Mesenteric fat pad (tissue), 1 donor: ENCODE data around the gene SAP25. TPM values are rescaled to one million over a fixed set of nuclear protein-coding genes. Genes with fewer than 3 reads are reported as not detected.
"Not testable (repeated sequence)": the region's sequence is repeated elsewhere in the genome, so short reads cannot be mapped to it uniquely, and the experiment has no call there.

ENCODE experiments used
- DNase-seq: peaks from one replicate; pipeline ENCODE4 v3.0.0-alpha.2; 2020; ENCODE audit warnings: low spot score
- total RNA-seq: library from RNA; stranded (reverse); fragmentation: NEBNext Ultra II Directional; extraction: Animal tissue kit (Norgen Biotek cat#: 25700); gene quantifications from one replicate; pipeline ENCODE4 v1.2.1, GENCODE V29; 2021
- donor health status: DM: yes; HTN: yes; CAD: no.

SAP25 gene
- total RNA-seq, 1 donor from 2014 or later, result 2.3 TPM

DNA sequence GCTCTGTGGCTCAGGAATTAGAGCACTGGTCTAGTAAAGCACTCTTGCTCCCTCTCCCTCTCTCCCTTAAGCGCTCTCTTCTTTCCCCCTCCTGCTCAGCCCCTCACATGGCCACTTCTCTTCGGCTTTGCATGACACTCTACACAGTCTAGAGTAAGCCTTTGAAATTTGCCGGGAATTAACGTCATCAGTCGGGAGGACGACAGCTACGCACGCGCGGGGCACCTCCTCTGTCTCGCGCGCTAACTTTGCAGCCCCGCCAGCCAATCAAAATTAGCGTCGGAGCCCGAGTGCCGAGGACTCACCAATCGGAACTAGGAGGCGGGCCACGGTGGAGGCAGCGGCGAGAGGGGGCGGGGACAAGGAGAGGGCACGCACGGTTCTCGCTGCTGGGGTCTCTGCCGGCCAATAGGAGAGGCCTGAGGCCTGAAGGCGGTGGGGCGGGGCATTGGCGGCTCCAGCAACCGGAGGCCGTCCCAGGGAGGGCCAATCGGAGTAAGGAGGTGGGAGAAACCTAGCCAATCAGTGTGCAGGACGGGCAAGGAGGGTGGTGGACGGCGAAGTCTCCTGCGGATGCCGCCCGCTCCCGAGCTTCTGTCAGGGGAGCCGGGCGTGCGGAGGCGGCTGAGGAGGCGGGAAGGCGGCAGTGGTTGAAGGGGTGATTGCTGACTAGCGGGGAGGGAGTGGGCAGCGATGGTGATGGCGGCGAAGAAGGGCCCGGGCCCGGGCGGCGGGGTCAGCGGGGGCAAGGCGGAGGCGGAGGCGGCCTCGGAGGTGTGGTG lies 34.9 kb downstream of the SAP25 start, which contains the start of gene AGFG2:
Gene AGFG2, plus strand, starts transcription at position 550 of the 782 bp plus-strand sequence. Its CDS starts 144 bp downstream, at position 694.
- DNase-seq, result peak; percentile 100

DNA sequence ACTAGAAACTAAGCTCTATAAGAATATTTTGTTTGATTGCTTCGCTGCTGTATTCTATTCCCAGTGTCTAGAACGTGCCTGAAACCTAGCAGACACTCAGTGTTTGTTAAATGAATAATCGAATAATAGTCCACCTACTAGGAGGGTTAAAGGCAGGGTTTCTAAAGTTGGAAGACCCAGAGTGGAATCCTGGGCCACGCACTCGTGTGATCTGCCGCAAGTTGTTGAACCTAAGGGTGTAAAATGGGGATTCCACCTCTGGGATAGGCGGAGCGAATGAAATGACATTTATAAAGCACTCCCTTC lies 35.4 kb downstream of the SAP25 start:
- DNase-seq, result no peak

DNA sequence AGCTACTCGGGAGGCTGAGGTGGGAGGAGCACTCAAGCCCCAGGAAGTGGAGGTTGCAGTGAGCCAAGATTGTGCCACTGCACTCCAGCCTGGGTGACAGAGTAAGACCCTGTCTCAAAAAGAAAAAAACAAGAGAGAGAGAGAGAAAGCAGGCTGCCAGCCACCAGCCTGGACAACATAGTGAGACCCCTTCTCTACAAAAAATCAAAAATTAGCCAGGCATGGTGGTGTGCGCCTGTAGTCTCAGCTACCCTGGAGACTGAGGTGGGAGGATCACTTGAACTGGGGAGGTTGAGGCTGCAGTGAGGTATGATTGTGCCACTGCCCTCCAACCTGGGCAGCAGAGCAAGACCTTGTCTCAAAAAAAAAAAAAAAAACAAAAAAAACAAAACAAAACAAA lies 37.0 kb downstream of the SAP25 start:
- not testable (repeated sequence) for DNase-seq

DNA sequence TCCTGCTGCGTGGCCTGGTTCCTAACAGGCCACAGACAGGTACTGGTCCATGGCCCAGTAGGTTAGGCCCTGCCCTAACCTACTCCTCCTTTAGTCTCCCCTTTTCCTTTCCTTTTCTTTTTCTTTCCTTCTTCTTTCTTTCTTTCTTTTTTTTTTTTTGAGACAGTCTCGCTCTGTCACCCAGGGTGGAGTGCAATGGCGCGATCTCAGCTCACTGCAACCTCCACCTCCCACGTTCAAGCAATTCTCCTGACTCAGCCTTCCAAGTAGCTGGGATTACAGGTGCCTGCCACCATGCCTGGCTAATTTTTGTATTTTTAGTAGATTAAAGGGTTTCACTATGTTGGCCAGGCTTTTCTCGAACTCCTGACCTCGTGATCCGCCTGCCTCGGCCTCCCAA lies 37.7 kb downstream of the SAP25 start:
- not testable (repeated sequence) for DNase-seq

DNA sequence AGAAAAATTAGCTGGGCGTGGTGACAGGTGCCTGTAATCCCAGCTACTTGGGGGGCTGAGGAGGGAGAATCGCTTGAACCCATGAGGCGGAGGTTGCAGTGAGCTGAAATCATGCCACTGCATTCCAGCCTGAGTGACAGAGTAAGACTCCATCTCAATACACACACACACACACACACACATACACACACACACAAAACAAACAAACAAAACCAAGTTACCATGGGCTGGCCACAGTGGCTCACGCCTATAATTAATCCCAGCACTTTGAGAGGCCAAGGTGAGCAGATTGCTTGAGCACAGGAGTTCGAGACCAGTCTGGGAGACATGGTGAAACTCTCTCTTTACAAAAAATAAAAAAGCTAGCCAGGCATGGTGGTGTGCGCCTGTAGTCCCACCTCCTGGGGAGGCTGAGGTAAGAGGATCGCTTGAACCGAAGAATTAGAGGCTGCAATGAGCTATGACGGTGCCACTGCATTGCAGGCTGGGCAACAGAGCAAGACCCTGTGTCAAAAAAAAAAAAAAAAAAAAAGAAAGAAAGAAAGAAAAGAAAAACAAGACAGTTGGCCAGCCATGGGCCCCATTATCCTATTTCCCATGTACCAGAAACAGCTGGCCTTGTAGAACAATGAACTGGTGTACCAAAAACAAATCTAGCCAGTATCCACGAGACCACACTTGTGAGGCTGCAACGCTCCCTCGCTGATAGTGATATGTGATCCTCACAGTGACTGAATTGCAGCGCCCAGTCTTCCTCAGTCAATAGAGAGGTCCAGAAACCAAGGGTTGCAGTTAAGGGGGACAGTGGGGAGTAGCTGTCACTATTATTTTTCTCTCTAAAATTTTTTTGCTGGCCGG lies 41.3 kb downstream of the SAP25 start:
- no peak for DNase-seq

DNA sequence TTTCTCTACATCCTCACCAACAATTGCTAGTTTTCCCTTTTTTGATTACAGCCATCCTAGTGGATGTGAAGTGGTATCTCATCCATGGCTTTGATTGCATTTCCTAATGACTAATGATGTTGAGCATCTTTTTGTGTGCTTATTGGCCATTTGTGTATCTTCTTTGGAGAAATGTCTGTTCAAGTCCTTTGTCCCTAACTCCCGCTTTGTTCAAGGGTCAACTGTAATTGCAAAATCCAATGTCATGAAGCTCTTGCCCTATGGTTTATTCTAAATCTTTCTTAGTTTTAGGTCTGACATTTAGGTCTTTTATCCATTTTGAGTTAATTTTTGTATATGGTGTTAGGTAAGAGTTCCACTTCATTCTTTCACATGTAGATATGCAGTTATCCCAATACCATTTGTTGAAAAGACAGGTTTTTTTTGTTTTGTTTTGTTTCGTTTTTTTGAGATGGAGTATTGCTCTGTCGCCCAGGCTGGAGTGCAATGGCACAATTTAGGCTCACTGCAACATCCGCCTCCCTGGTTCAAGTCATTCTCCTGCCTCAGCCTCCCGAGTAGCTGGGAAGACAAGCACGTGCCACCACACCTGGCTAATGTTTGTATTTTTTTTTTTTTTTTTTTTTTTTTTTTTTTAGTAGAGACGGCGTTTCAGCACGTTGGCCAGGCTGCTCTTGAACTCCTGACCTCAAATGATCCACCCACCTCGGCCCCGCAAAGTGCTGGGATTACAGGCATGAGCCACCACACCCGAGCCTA lies 45.4 kb downstream of the SAP25 start:
- DNase-seq, result not testable (repeated sequence)

DNA sequence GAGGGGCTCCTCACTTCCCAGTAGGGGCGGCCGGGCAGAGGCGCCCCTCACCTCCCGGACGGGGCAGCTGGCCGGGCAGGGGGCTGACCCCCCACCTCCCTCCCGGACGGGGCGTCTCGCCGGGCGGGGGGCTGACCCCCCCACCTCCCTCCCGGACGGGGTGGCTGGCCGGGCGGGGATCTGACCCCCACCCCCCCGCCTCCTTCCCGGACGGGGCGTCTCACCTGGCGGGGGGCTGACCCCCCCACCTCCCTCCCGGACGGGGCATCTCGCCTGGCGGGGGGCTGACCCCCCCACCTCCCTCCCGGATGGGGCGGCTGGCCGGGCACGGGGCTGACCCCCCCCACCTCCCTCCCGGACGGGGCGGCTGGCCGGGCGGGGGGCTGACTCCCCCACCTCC lies 50.5 kb downstream of the SAP25 start:
- DNase-seq, result not testable (repeated sequence)

Other genes starting within 250 kb of the SAP25 start
- gene PILRB, start 215.8 kb downstream of the SAP25 start, total RNA-seq, result 32.1 TPM
- 14.5 TPM for gene PILRA, start 200.4 kb downstream of the SAP25 start, total RNA-seq
- 3.2 TPM for gene ZCWPW1, start 145.2 kb downstream of the SAP25 start, total RNA-seq
- gene MEPCE, start 144.1 kb downstream of the SAP25 start, total RNA-seq, result 25.9 TPM
- 24.8 TPM for gene PPP1R35, start 137.4 kb downstream of the SAP25 start, total RNA-seq
- 0.96 TPM for gene SPACDR, start 109.6 kb downstream of the SAP25 start, total RNA-seq
- 42.4 TPM for gene TSC22D4, start 94.7 kb downstream of the SAP25 start, total RNA-seq
- 1.2 TPM for gene NYAP1, start 90.0 kb downstream of the SAP25 start, total RNA-seq
- 14.1 TPM for gene AGFG2, start 34.7 kb downstream of the SAP25 start, total RNA-seq
- 41.8 TPM for gene LRCH4, start 12.2 kb upstream of the SAP25 start, total RNA-seq
- gene FBXO24, start 12.4 kb upstream of the SAP25 start, total RNA-seq, result not detected
- gene PCOLCE, start 28.5 kb upstream of the SAP25 start, total RNA-seq, result 66.4 TPM
- 12.9 TPM for gene MOSPD3, start 38.6 kb upstream of the SAP25 start, total RNA-seq
- gene TFR2, start 67.7 kb upstream of the SAP25 start, total RNA-seq, result 0.29 TPM
- not detected for gene ACTL6B, start 82.5 kb upstream of the SAP25 start, total RNA-seq
- 243 TPM for gene GNB2, start 99.8 kb upstream of the SAP25 start, total RNA-seq
- gene GIGYF1, start 120.3 kb upstream of the SAP25 start, total RNA-seq, result 31.9 TPM
- 25.9 TPM for gene POP7, start 132.2 kb upstream of the SAP25 start, total RNA-seq
- not detected for gene EPO, start 146.6 kb upstream of the SAP25 start, total RNA-seq
- not detected for gene ZAN, start 159.7 kb upstream of the SAP25 start, total RNA-seq